H9 (cell line): ENCODE data around the gene TOM1L2. TPM values are rescaled to one million over a fixed set of nuclear protein-coding genes. Genes with fewer than 3 reads are reported as not detected.

Experiments
- DNase-seq: peaks from one replicate; pipeline ENCODE4 v3.0.0-alpha.2; 2017
- H2AFZ ChIP-seq: one replicate; pipeline ENCODE4 v1.6.1; 2013; ENCODE audit warnings: mild to moderate bottlenecking, low read length, control low read depth, moderate library complexity
- H2AK5ac ChIP-seq: 2 replicates; pipeline ENCODE4 v1.6.1; 2013; ENCODE audit warnings: low read length, control low read depth, mixed read lengths; ENCODE audit not compliant: insufficient read length
- H2BK120ac ChIP-seq: one replicate; pipeline ENCODE4 v1.6.1; 2013; ENCODE audit warnings: low read depth, mild to moderate bottlenecking, low read length, control low read depth, inconsistent platforms; ENCODE audit not compliant: poor library complexity, severe bottlenecking
- H2BK12ac ChIP-seq: 2 replicates; pipeline ENCODE4 v1.6.1; 2013; ENCODE audit warnings: low read length, control low read depth, mixed read lengths, low read depth; ENCODE audit not compliant: insufficient read length
- H2BK15ac ChIP-seq: 2 replicates; pipeline ENCODE4 v1.6.1; 2013; ENCODE audit warnings: low read depth, low read length, control low read depth
- H2BK20ac ChIP-seq: one replicate; pipeline ENCODE4 v1.6.1; 2013; ENCODE audit warnings: low read depth, mild to moderate bottlenecking, low read length, control low read depth, inconsistent platforms; ENCODE audit not compliant: poor library complexity, severe bottlenecking
- H2BK5ac ChIP-seq: 2 replicates; pipeline ENCODE4 v1.6.1; 2013; ENCODE audit warnings: low read length, control low read depth, mixed read lengths; ENCODE audit not compliant: insufficient read length
- H3K14ac ChIP-seq: 2 replicates; pipeline ENCODE4 v1.6.1; 2013; ENCODE audit warnings: low read length, control low read depth; ENCODE audit not compliant: insufficient read depth
- H3K18ac ChIP-seq: 2 replicates; pipeline ENCODE4 v1.6.1; 2013; ENCODE audit warnings: low read depth, mild to moderate bottlenecking, mixed read lengths, low read length, control low read depth; ENCODE audit not compliant: insufficient read length
- H3K23ac ChIP-seq: 2 replicates; pipeline ENCODE4 v1.6.1; 2013; ENCODE audit warnings: low read length, control low read depth, mixed read lengths, low read depth; ENCODE audit not compliant: insufficient read length
- H3K23me2 ChIP-seq: 2 replicates; pipeline ENCODE4 v1.6.1; 2013; ENCODE audit warnings: low read depth, mild to moderate bottlenecking, mixed read lengths, low read length, control low read depth; ENCODE audit not compliant: insufficient read length, poor library complexity, severe bottlenecking
- H3K27ac ChIP-seq: 2 replicates; pipeline ENCODE4 v1.5.1; 2013; ENCODE audit warnings: low read length, control low read depth, mixed read lengths, low read depth; ENCODE audit not compliant: insufficient read length
- H3K27me3 ChIP-seq: 2 replicates; pipeline ENCODE4 v1.6.1; 2013; ENCODE audit warnings: low read length, control low read depth, inconsistent platforms; ENCODE audit not compliant: insufficient read depth
- H3K4ac ChIP-seq: 2 replicates; pipeline ENCODE4 v1.6.1; 2013; ENCODE audit warnings: low read depth, mild to moderate bottlenecking, control low read depth, inconsistent platforms, low read length, moderate library complexity
- H3K4me1 ChIP-seq: 2 replicates; pipeline ENCODE4 v1.6.1; 2013; ENCODE audit warnings: low read length, control low read depth, inconsistent platforms; ENCODE audit not compliant: insufficient read depth
- H3K4me2 ChIP-seq: 2 replicates; pipeline ENCODE4 v1.6.1; 2013; ENCODE audit warnings: low read length, control low read depth, mixed read lengths; ENCODE audit not compliant: insufficient read length, insufficient read depth
- H3K56ac ChIP-seq: 2 replicates; pipeline ENCODE4 v1.6.1; 2013; ENCODE audit warnings: low read depth, mild to moderate bottlenecking, mixed read lengths, low read length, control low read depth; ENCODE audit not compliant: insufficient read length
- H3K79me1 ChIP-seq: 2 replicates; pipeline ENCODE4 v1.6.1; 2013; ENCODE audit warnings: low read depth, mild to moderate bottlenecking, moderate library complexity, low read length, control low read depth, inconsistent platforms; ENCODE audit not compliant: insufficient read depth, poor library complexity, severe bottlenecking
- H3K79me2 ChIP-seq: 2 replicates; pipeline ENCODE4 v1.6.1; 2013; ENCODE audit warnings: low read length, control low read depth, inconsistent platforms; ENCODE audit not compliant: insufficient read depth
- H3K9ac ChIP-seq: 2 replicates; pipeline ENCODE4 v1.6.1; 2013; ENCODE audit warnings: low read length, control low read depth, mixed read lengths; ENCODE audit not compliant: insufficient read length; ENCODE audit errors: extremely low read depth
- H3K9me3 ChIP-seq: one replicate; pipeline ENCODE4 v1.6.1; 2013; ENCODE audit warnings: low read depth, low read length, inconsistent platforms; ENCODE audit not compliant: control insufficient read depth
- H3T11ph ChIP-seq: one replicate; pipeline ENCODE4 v1.6.1; 2013; ENCODE audit warnings: mild to moderate bottlenecking, low read length, control low read depth, inconsistent platforms
- H4K20me1 ChIP-seq: one replicate; pipeline ENCODE4 v1.6.1; 2013; ENCODE audit not compliant: control insufficient read depth, insufficient read length, insufficient read depth
- H4K5ac ChIP-seq: 2 replicates; pipeline ENCODE4 v1.6.1; 2013; ENCODE audit warnings: low read depth, mild to moderate bottlenecking, mixed read lengths, low read length, control low read depth; ENCODE audit not compliant: insufficient read length
- H4K8ac ChIP-seq: replicated peaks from 2 replicates; pipeline ENCODE4 v1.6.1; 2013; ENCODE audit warnings: low read length, control low read depth, mixed read lengths, low read depth; ENCODE audit not compliant: insufficient read length
- H4K91ac ChIP-seq: 2 replicates; pipeline ENCODE4 v1.6.1; 2013; ENCODE audit warnings: low read depth, mild to moderate bottlenecking, moderate library complexity, mixed read lengths, low read length, control low read depth; ENCODE audit not compliant: insufficient read length
- H3K27ac Mint-ChIP-seq, 3 experiments: 2 replicates in 2 of 3; 3 replicates in 1 of 3; pipeline ENCODE4 v1.8.0; 2020 to 2021; ENCODE audit warnings: mixed read lengths in 3 of 3, mild to moderate bottlenecking in 1 of 3, moderate library complexity in 1 of 3
- H3K27me3 Mint-ChIP-seq: 2 replicates; pipeline ENCODE4 v1.8.0; 2021; ENCODE audit warnings: low read depth, mild to moderate bottlenecking, moderate library complexity, mixed read lengths
- H3K36me3 Mint-ChIP-seq, 3 experiments: 2 replicates in 2 of 3; 3 replicates in 1 of 3; pipeline ENCODE4 v1.8.0; 2020 to 2021; ENCODE audit warnings: low read depth in 3 of 3, mixed read lengths in 3 of 3; ENCODE audit not compliant: insufficient read depth in 1 of 3
- H3K4me1 Mint-ChIP-seq, 2 experiments: 2 replicates each; pipeline ENCODE4 v1.8.0; 2020; ENCODE audit warnings: mixed read lengths in 2 of 2
- H3K4me3 Mint-ChIP-seq, 2 experiments: 2 replicates in 1 of 2; 3 replicates in 1 of 2; pipeline ENCODE4 v1.8.0; 2020 to 2021; ENCODE audit warnings: mild to moderate bottlenecking in 2 of 2, mixed read lengths in 2 of 2, moderate library complexity in 1 of 2
- H3K9me3 Mint-ChIP-seq, 2 experiments: 2 replicates in 1 of 2; 3 replicates in 1 of 2; pipeline ENCODE4 v1.8.0; 2020; ENCODE audit warnings: mild to moderate bottlenecking in 2 of 2, mixed read lengths in 2 of 2, moderate library complexity in 1 of 2
- CTCF ChIP-seq: fragments of 200-600 bp; sonication (generic); conservative IDR thresholded peaks from 3 replicates; pipeline ENCODE4 v1.8.0; 2021; ENCODE audit warnings: antibody characterized with exemption, mild to moderate bottlenecking
- WGBS: extraction: QIAGEN DNeasy Blood & Tissue Kit; methylation state at CpG from one replicate; pipeline ENCODE4 v1.1.7; 2013; ENCODE audit warnings: missing lambda C conversion rate, low lambda C conversion rate, mixed read lengths; ENCODE audit not compliant: insufficient read length; ENCODE audit errors: extremely low coverage; 5-methylcytosine and 5-hydroxymethylcytosine counted together
- total RNA-seq: library from RNA; stranded (reverse); gene quantifications from 2 replicates; pipeline ENCODE4 v1.2.1, GENCODE V29; 2021

Gene TOM1L2
- total RNA-seq, 1 experiment from 2014 or later = 4.6 TPM

- no peaks in the 10 kb centered on the region for H3K9me3 ChIP-seq
- no peak overlapping the region for H2BK5ac ChIP-seq
- H4K5ac ChIP-seq = no peak overlapping the region
- no peaks in the 10 kb centered on the region for H3K79me1 ChIP-seq
- H3K27me3 ChIP-seq = no peaks in the 10 kb centered on the region
- H3K27me3 Mint-ChIP-seq = no peaks in the 10 kb centered on the region; the same call in none of the 2 replicates
- no CpG with 5 or more reads among the region's 3 CpGs for WGBS
- no peak overlapping the region for H4K8ac ChIP-seq
- no peak overlapping the region for H3K23ac ChIP-seq
- H3K27ac Mint-ChIP-seq = no peak overlapping the region
- no peak overlapping the region for H2AFZ ChIP-seq
- H3K4ac ChIP-seq = no peak overlapping the region
- H3K23me2 ChIP-seq = no peaks in the 10 kb centered on the region
- no peak overlapping the region for H3K56ac ChIP-seq
- no peak overlapping the region for H3K27ac ChIP-seq
- no peak for TF ChIP-seq CTCF
- H3K4me1 Mint-ChIP-seq = peaks cover 20 to 29% of the 10 kb centered on the region in 2 experiments
- no peaks in the 10 kb centered on the region for H3K4me1 ChIP-seq
- no peak overlapping the region for H2AK5ac ChIP-seq
- H4K20me1 ChIP-seq = no peaks in the 10 kb centered on the region
- no peak overlapping the region for H2BK12ac ChIP-seq
- H3K4me3 Mint-ChIP-seq = no peak overlapping the region
- H3K4me2 ChIP-seq = no peak overlapping the region
- H4K91ac ChIP-seq = no peak overlapping the region
- DNase-seq = no peak
- no peak overlapping the region for H3K14ac ChIP-seq
- H2BK120ac ChIP-seq = no peak overlapping the region
- no peaks in the 10 kb centered on the region for H3K36me3 Mint-ChIP-seq
- no peak overlapping the region for H3K18ac ChIP-seq
- no peaks in the 10 kb centered on the region for H3K9me3 Mint-ChIP-seq
- no peak overlapping the region for H2BK20ac ChIP-seq
- no peak overlapping the region for H2BK15ac ChIP-seq
- H3T11ph ChIP-seq = no peak overlapping the region
- no peaks in the 10 kb centered on the region for H3K79me2 ChIP-seq
- H3K9ac ChIP-seq = no peak overlapping the region
Observed at GRCh38 chr17:17855976-17856375, 116.2 kb downstream of the TOM1L2 start.
